Loucy (cell line): Measurements from ENCODE around the gene NEIL1.
"Not testable (repeated sequence)": the region's sequence is repeated elsewhere in the genome, so short reads cannot be mapped to it uniquely, and the experiment has no call there.

Experiments used
- H2AFZ ChIP-seq: fragments of 200-600 bp; sonication (generic); 2 replicates; pipeline ENCODE4 v1.6.0; 2016; ENCODE audit warnings: antibody characterized with exemption, mild to moderate bottlenecking, low read length, moderate library complexity
- H3F3A ChIP-seq: fragments of 200-600 bp; 2 replicates; pipeline ENCODE4 v1.6.0; 2016; ENCODE audit warnings: antibody characterized with exemption, low read depth, mild to moderate bottlenecking
- H3K27me3 ChIP-seq: fragments of 200-600 bp; sonication (generic); 2 replicates; pipeline ENCODE4 v1.6.1; 2014; ENCODE audit warnings: low read length, mild to moderate bottlenecking; ENCODE audit not compliant: insufficient read depth, poor library complexity, severe bottlenecking
- H3K36me3 ChIP-seq: fragments of 200-600 bp; sonication (generic); 2 replicates; pipeline ENCODE4 v1.6.1; 2016; ENCODE audit warnings: low read length; ENCODE audit not compliant: insufficient read depth
- H3K4me1 ChIP-seq: fragments of 200-600 bp; sonication (generic); 2 replicates; pipeline ENCODE4 v1.5.1; 2014; ENCODE audit warnings: low read length, mild to moderate bottlenecking; ENCODE audit not compliant: insufficient read depth, poor library complexity, severe bottlenecking
- H3K4me2 ChIP-seq: fragments of 200-600 bp; sonication (generic); 2 replicates; pipeline ENCODE4 v1.6.0; 2014; ENCODE audit warnings: antibody characterized with exemption, low read length, low read depth, mild to moderate bottlenecking; ENCODE audit not compliant: poor library complexity, severe bottlenecking
- H3K4me3 ChIP-seq: fragments of 200-600 bp; sonication (generic); 2 replicates; pipeline ENCODE4 v1.5.1; 2014; ENCODE audit warnings: low read length, mild to moderate bottlenecking, mixed read lengths; ENCODE audit not compliant: poor library complexity, severe bottlenecking
- H3K79me2 ChIP-seq: fragments of 200-600 bp; sonication (generic); 2 replicates; pipeline ENCODE4 v1.6.1; 2014; ENCODE audit warnings: low read length; ENCODE audit not compliant: insufficient read depth
- H3K9ac ChIP-seq: fragments of 200-600 bp; sonication (generic); 2 replicates; pipeline ENCODE4 v1.6.0; 2014; ENCODE audit warnings: mild to moderate bottlenecking, low read depth, low read length, moderate library complexity; ENCODE audit not compliant: poor library complexity, severe bottlenecking
- H3K9me2 ChIP-seq: fragments of 200-600 bp; sonication (generic); replicated peaks from 2 replicates; pipeline ENCODE4 v1.6.1; 2016; ENCODE audit warnings: low read depth, low read length, mixed read lengths
- H3K9me3 ChIP-seq: fragments of 200-600 bp; sonication (generic); 2 replicates; pipeline ENCODE4 v1.6.1; 2014; ENCODE audit warnings: mild to moderate bottlenecking, antibody characterized with exemption, low read length, low read depth; ENCODE audit not compliant: insufficient read depth
- H4K20me1 ChIP-seq: fragments of 200-600 bp; sonication (generic); 2 replicates; pipeline ENCODE4 v1.6.0; 2014; ENCODE audit warnings: antibody characterized with exemption, low read length, mild to moderate bottlenecking; ENCODE audit not compliant: insufficient read depth, poor library complexity, severe bottlenecking
- CTCF ChIP-seq: fragments of 200-600 bp; sonication (generic); conservative IDR thresholded peaks from 2 replicates; pipeline ENCODE4 v1.5.1; 2014; ENCODE audit warnings: mild to moderate bottlenecking, antibody characterized with exemption, low read length
- EZH2phosphoT487 ChIP-seq: fragments of 200-600 bp; IDR thresholded peaks from 2 replicates; pipeline ENCODE4 v1.6.1; 2018; ENCODE audit warnings: antibody characterized with exemption, mild to moderate bottlenecking, moderate library complexity, borderline replicate concordance

Gene NEIL1

GRCh38 chr15:75346796-75347221 is at the start of gene NEIL1:
NEIL1 (plus strand) TSS chr15:75347039; CDS start chr15:75348906, 1,867 bp downstream.
- peaks cover 26% of the 10 kb centered on the region for H3K4me1 ChIP-seq

GRCh38 chr15:75298541-75299310 is 48.1 kb upstream of the NEIL1 start:
- not testable (repeated sequence) for H3K4me3 ChIP-seq, H3F3A ChIP-seq, H4K20me1 ChIP-seq, H3K9me2 ChIP-seq, H3K36me3 ChIP-seq, H3K4me1 ChIP-seq, H3K9me3 ChIP-seq, H3K4me2 ChIP-seq, H2AFZ ChIP-seq, H3K79me2 ChIP-seq, H3K27me3 ChIP-seq, H3K9ac ChIP-seq

More at GRCh38 chr15:75346796-75347221, at the start of gene NEIL1:
- H3K9ac ChIP-seq, result no peak within 1 kb of the TSS
- no peaks in the 10 kb centered on the region; the same call in 1 of the 2 replicates for H3F3A ChIP-seq
- no peak within 1 kb of the TSS for H3K4me2 ChIP-seq
- no peak for TF ChIP-seq CTCF
- TF ChIP-seq EZH2phosphoT487, result no peak
- no peaks in the 10 kb centered on the region for H3K79me2 ChIP-seq
- no peak within 1 kb of the TSS for H2AFZ ChIP-seq
- no peaks in the 10 kb centered on the region for H3K9me2 ChIP-seq
- H3K4me3 ChIP-seq, result no peak within 1 kb of the TSS
- peaks cover 16% of the 10 kb centered on the region; the same call in 1 of the 2 replicates for H3K9me3 ChIP-seq
- no peaks in the 10 kb centered on the region for H4K20me1 ChIP-seq
- H3K27me3 ChIP-seq, result no peaks in the 10 kb centered on the region
- H3K36me3 ChIP-seq, result no peaks in the 10 kb centered on the region

- not testable (repeated sequence) for H3K9ac ChIP-seq, H3K4me2 ChIP-seq, H3K9me2 ChIP-seq, H3K27me3 ChIP-seq, H3K4me3 ChIP-seq, H3F3A ChIP-seq, H3K79me2 ChIP-seq, H3K4me1 ChIP-seq, H3K36me3 ChIP-seq, H2AFZ ChIP-seq, H4K20me1 ChIP-seq, H3K9me3 ChIP-seq
- TF ChIP-seq CTCF, result peak; percentile 53
Measured at GRCh38 chr15:75299311-75299688, 47.5 kb upstream of the NEIL1 start.

GRCh38 chr15:75300026-75300425 is 46.8 kb upstream of the NEIL1 start:
- not testable (repeated sequence) for H3F3A ChIP-seq, H3K79me2 ChIP-seq

More at GRCh38 chr15:75300026-75300425, 46.8 kb upstream of the NEIL1 start:
- not testable (repeated sequence) for H3K9me2 ChIP-seq, H3K4me2 ChIP-seq, H4K20me1 ChIP-seq, H3K27me3 ChIP-seq, H2AFZ ChIP-seq, H3K36me3 ChIP-seq, H3K4me3 ChIP-seq, H3K4me1 ChIP-seq, H3K9me3 ChIP-seq, H3K9ac ChIP-seq
